MV-4-11 (cell line): Measurements from ENCODE around the gene HSPB8.

Experiments used
- DNase-seq: peaks from one replicate; lab custom pipeline; 2025; lab: John Stamatoyannopoulos, UW

HSPB8 gene

GRCh38 chr12:119178544-119179334 is at the start of gene HSPB8:
Gene HSPB8 (plus strand): TSS chr12:119178931. CDS start chr12:119179313, 382 bp downstream.
- DNase-seq = no peak

GRCh38 chr12:119129827-119130434 is 48.8 kb upstream of the HSPB8 start:
- no peak for DNase-seq

- DNase-seq = no peak
Measured at GRCh38 chr12:119130523-119130922, 48.2 kb upstream of the HSPB8 start.

- peak; percentile 3 for DNase-seq
Measured at GRCh38 chr12:119134284-119135072, 44.3 kb upstream of the HSPB8 start.

- DNase-seq = no peak
Measured at GRCh38 chr12:119136811-119137410, 41.8 kb upstream of the HSPB8 start.

- DNase-seq = no peak
Measured at GRCh38 chr12:119139448-119139847, 39.3 kb upstream of the HSPB8 start.

GRCh38 chr12:119145367-119145766 is 33.4 kb upstream of the HSPB8 start:
- no peak for DNase-seq

- no peak for DNase-seq
Measured at GRCh38 chr12:119147847-119148448, 30.8 kb upstream of the HSPB8 start.

GRCh38 chr12:119149270-119149669 is 29.5 kb upstream of the HSPB8 start:
- no peak for DNase-seq

- DNase-seq = no peak
Measured at GRCh38 chr12:119151445-119152026, 27.2 kb upstream of the HSPB8 start.

- peak; percentile 11 for DNase-seq
Measured at GRCh38 chr12:119153477-119154434, 25.0 kb upstream of the HSPB8 start.

- DNase-seq = no peak
Measured at GRCh38 chr12:119154435-119154818, 24.3 kb upstream of the HSPB8 start.

- no peak for DNase-seq
Measured at GRCh38 chr12:119156401-119157044, 22.2 kb upstream of the HSPB8 start.

- no peak for DNase-seq
Measured at GRCh38 chr12:119157528-119157927, 21.2 kb upstream of the HSPB8 start.

- no peak for DNase-seq
Measured at GRCh38 chr12:119157978-119158377, 20.8 kb upstream of the HSPB8 start.

- no peak for DNase-seq
Measured at GRCh38 chr12:119158402-119158801, 20.3 kb upstream of the HSPB8 start.

GRCh38 chr12:119159844-119160243 is 18.9 kb upstream of the HSPB8 start:
- DNase-seq = no peak

GRCh38 chr12:119167902-119168301 is 10.8 kb upstream of the HSPB8 start:
- DNase-seq = no peak

GRCh38 chr12:119168721-119169120 is 10.0 kb upstream of the HSPB8 start:
- no peak for DNase-seq

- no peak for DNase-seq
Measured at GRCh38 chr12:119169150-119169549, 9.6 kb upstream of the HSPB8 start.
